PC-9 (cell line): ENCODE measurements around the gene UGT2A3. TPM values are rescaled to one million over a fixed set of nuclear protein-coding genes. Genes with fewer than 3 reads are reported as not detected.

Source experiments
- BruUV-seq: library from RNA; stranded (reverse); fragments of 400-500 nt; replicated peaks from 2 replicates; lab custom pipeline; 2021; lab: Mats Ljungman, UMichigan
- CTCF ChIA-PET: fragments of 300-600 bp; sonication (Branson Sonifier 250); formaldehyde crosslinking; loops from one replicate; lab custom pipeline; 2022; ENCODE audit warnings: antibody characterized with exemption; lab: Charles Lee
- POLR2A ChIA-PET: fragments of 300-600 bp; sonication (Branson Sonifier 250); formaldehyde crosslinking; loops from one replicate; lab custom pipeline; 2022; ENCODE audit warnings: antibody characterized with exemption; ENCODE audit not compliant: unreplicated experiment; lab: Charles Lee
- DNase-seq, 2 experiments: peaks; one replicate each; pipeline versions ENCODE4 v3.0.0 to v3.0.0-alpha.2; 2015 to 2022; ENCODE audit warnings: mixed read lengths in 1 of 2
- H2AFZ ChIP-seq: fragments of 200-600 bp; sonication (generic); 2 replicates; pipeline ENCODE4 v1.8.1; 2017; ENCODE audit warnings: antibody characterized with exemption
- H3F3A ChIP-seq: fragments of 200-600 bp; sonication (generic); 2 replicates; pipeline ENCODE4 v1.8.1; 2017; ENCODE audit warnings: antibody characterized with exemption, mild to moderate bottlenecking, low read depth; ENCODE audit not compliant: insufficient read depth
- H3K27ac ChIP-seq: fragments of 200-600 bp; sonication (generic); 2 replicates; pipeline ENCODE4 v1.6.1; 2016; ENCODE audit warnings: mixed run types
- H3K27me3 ChIP-seq: fragments of 200-600 bp; sonication (generic); 2 replicates; pipeline ENCODE4 v1.6.1; 2016; ENCODE audit warnings: low read depth, mixed run types; ENCODE audit not compliant: insufficient read depth
- H3K36me3 ChIP-seq: fragments of 200-600 bp; sonication (generic); 2 replicates; pipeline ENCODE4 v1.6.1; 2016; ENCODE audit warnings: low read depth, mixed run types
- H3K4me1 ChIP-seq: fragments of 200-600 bp; sonication (generic); replicated peaks from 2 replicates; pipeline ENCODE4 v1.6.1; 2016; ENCODE audit warnings: mixed run types; ENCODE audit not compliant: insufficient read depth
- H3K4me2 ChIP-seq: fragments of 200-600 bp; sonication (generic); 2 replicates; pipeline ENCODE4 v1.6.1; 2017; ENCODE audit warnings: mixed run types
- H3K4me3 ChIP-seq: fragments of 200-600 bp; sonication (generic); 2 replicates; pipeline ENCODE4 v1.6.1; 2016; ENCODE audit warnings: mixed run types
- H3K79me2 ChIP-seq: fragments of 200-600 bp; sonication (generic); 2 replicates; pipeline ENCODE4 v1.6.1; 2017; ENCODE audit warnings: low read depth, mixed run types
- H3K9me2 ChIP-seq: fragments of 200-600 bp; sonication (generic); 2 replicates; pipeline ENCODE4 v1.8.1; 2017; ENCODE audit warnings: mild to moderate bottlenecking; ENCODE audit not compliant: insufficient read depth
- H3K9me3 ChIP-seq: fragments of 200-600 bp; sonication (generic); 2 replicates; pipeline ENCODE4 v1.8.1; 2016; ENCODE audit warnings: low read depth; ENCODE audit not compliant: insufficient read depth
- H4K20me1 ChIP-seq: fragments of 200-600 bp; sonication (generic); 2 replicates; pipeline ENCODE4 v1.8.1; 2017; ENCODE audit not compliant: insufficient read depth
- CTCF ChIP-seq: fragments of 200-600 bp; sonication (generic); conservative IDR thresholded peaks from 2 replicates; pipeline ENCODE4 v1.6.1; 2017; ENCODE audit warnings: mixed run types, antibody characterized with exemption, mild to moderate bottlenecking, moderate library complexity
- EZH2 ChIP-seq: fragments of 200-600 bp; sonication (generic); IDR thresholded peaks from 2 replicates; pipeline ENCODE4 v1.8.0; 2017; ENCODE audit warnings: antibody characterized with exemption, low read depth
- intact Hi-C: fragments of 100-400 bp; cut with micrococcal nuclease; formaldehyde crosslinking; loops from one replicate; pipeline ENCODE4 v1.10.0; 2022; ENCODE audit not compliant: unreplicated experiment
- total RNA-seq: library from RNA; stranded (reverse); gene quantifications from 2 replicates; pipeline ENCODE4 v1.2.3, GENCODE V29; 2021

The UGT2A3 gene
- total RNA-seq, 1 experiment from 2014 or later = not detected

GRCh38 chr4:68950033-68950432, 1.6 kb downstream of the UGT2A3 start:
- H3K9me3 ChIP-seq = no peaks in the 10 kb centered on the region
- BruUV-seq = no TSS peak
- no peak overlapping the region for H3K4me2 ChIP-seq
- H3K27me3 ChIP-seq = no peaks in the 10 kb centered on the region
- no peak overlapping the region for H2AFZ ChIP-seq
- CTCF ChIA-PET = no interaction called here
- no peaks in the 10 kb centered on the region for H3K36me3 ChIP-seq
- DNase-seq = no peak
- TF ChIP-seq EZH2 = no peak
- TF ChIP-seq CTCF = no peak
- H3K9me2 ChIP-seq = no peaks in the 10 kb centered on the region
- H3K27ac ChIP-seq = no peak overlapping the region
- no peaks in the 10 kb centered on the region for H3K4me1 ChIP-seq
- no peaks in the 10 kb centered on the region for H4K20me1 ChIP-seq
- POLR2A ChIA-PET = no interaction called here
- H3K4me3 ChIP-seq = no peak overlapping the region
- H3K79me2 ChIP-seq = no peaks in the 10 kb centered on the region
- no peaks in the 10 kb centered on the region for H3F3A ChIP-seq
- intact Hi-C loops = no loop called here

DNA sequence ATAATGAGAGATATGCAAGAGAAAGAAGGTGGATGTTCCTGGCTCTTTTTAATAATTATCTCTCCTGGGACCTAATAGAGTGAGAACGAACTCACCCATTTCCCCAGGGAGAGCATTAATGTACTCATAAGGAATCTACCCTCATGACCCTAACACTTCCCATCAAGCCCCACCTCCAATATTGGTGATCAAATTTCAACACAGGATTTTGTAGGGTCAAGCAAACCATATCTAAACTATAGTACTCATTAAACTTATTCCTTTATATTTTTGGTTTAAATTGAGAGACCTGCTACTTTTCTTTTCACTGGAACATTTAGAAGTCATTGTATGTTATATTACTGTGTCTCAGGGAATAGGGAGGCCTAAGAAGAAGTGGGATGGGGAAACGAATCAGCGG, 2.6 kb downstream of the UGT2A3 start:
- H2AFZ ChIP-seq = no peak overlapping the region
- no peaks in the 10 kb centered on the region for H3K27me3 ChIP-seq
- H4K20me1 ChIP-seq = no peaks in the 10 kb centered on the region
- CTCF ChIA-PET = no interaction called here
- H3K4me3 ChIP-seq = no peak overlapping the region
- H3F3A ChIP-seq = no peaks in the 10 kb centered on the region
- no peaks in the 10 kb centered on the region for H3K4me1 ChIP-seq
- no peaks in the 10 kb centered on the region for H3K36me3 ChIP-seq
- no peaks in the 10 kb centered on the region for H3K9me3 ChIP-seq
- intact Hi-C loops = no loop called here
- DNase-seq = no peak
- no peak overlapping the region for H3K4me2 ChIP-seq
- POLR2A ChIA-PET = no interaction called here
- no TSS peak for BruUV-seq
- no peaks in the 10 kb centered on the region for H3K9me2 ChIP-seq
- TF ChIP-seq EZH2 (no peak), CTCF (no peak)
- no peaks in the 10 kb centered on the region for H3K79me2 ChIP-seq
- H3K27ac ChIP-seq = no peak overlapping the region

GRCh38 chr4:68948044-68948743, 3.4 kb downstream of the UGT2A3 start:
- BruUV-seq = no TSS peak
- no peak overlapping the region for H3K27ac ChIP-seq
- no peaks in the 10 kb centered on the region for H4K20me1 ChIP-seq
- ChIA-PET CTCF (no interaction called here), POLR2A (interaction anchor here (0.5 kb wide), 1 partner anchor 296 kb away, joined by 3 read pairs; no protein-coding TSS in a partner anchor)
- H3K9me3 ChIP-seq = no peaks in the 10 kb centered on the region
- no peaks in the 10 kb centered on the region for H3K36me3 ChIP-seq
- H3K27me3 ChIP-seq = no peaks in the 10 kb centered on the region
- H2AFZ ChIP-seq = no peak overlapping the region
- H3K4me3 ChIP-seq = no peak overlapping the region
- no peak overlapping the region for H3K4me2 ChIP-seq
- no peaks in the 10 kb centered on the region for H3K4me1 ChIP-seq
- no peak for TF ChIP-seq CTCF
- TF ChIP-seq EZH2 = no peak
- intact Hi-C loops = no loop called here
- H3F3A ChIP-seq = no peaks in the 10 kb centered on the region
- no peaks in the 10 kb centered on the region for H3K79me2 ChIP-seq
- H3K9me2 ChIP-seq = no peaks in the 10 kb centered on the region
- DNase-seq = no peak
